A673 (cell line): ENCODE measurements around the gene DCP2.

Experiments used
- CTCF ChIP-seq: fragments of 300-800, 200-600 bp; sonication (generic); conservative IDR thresholded peaks from 2 replicates; pipeline ENCODE4 v1.5.1; 2017; ENCODE audit warnings: low read depth, mild to moderate bottlenecking, antibody characterized with exemption, low read length, moderate library complexity, mixed read lengths
- EZH2 ChIP-seq: fragments of 200-600 bp; sonication (generic); IDR thresholded peaks from 2 replicates; pipeline ENCODE4 v1.6.1; 2017; ENCODE audit warnings: borderline replicate concordance, low read depth, mild to moderate bottlenecking, mixed read lengths, antibody characterized with exemption, low read length; ENCODE audit not compliant: poor library complexity, severe bottlenecking

GRCh38 chr5:113038136-113038535 is 61.5 kb downstream of the DCP2 start:
- TF ChIP-seq EZH2 (no peak), CTCF (no peak)
